Posterior cingulate gyrus (tissue), 11 donors: ENCODE results near the gene CENPP.

Experiments used
- DNase-seq, 10 donors: peaks; one replicate each; pipeline versions ENCODE4 v3.0.0 to v3.0.0-alpha.2; 2020 to 2021; ENCODE audit warnings: mixed read lengths in 3 of 10
- intact Hi-C: fragments of 100-400 bp; cut with DNase I; formaldehyde crosslinking; loops from one replicate; pipeline ENCODE4 v1.15.1; 2023

Gene CENPP

GRCh38 chr9:92463984-92464383, 138.2 kb downstream of the CENPP start:
- intact Hi-C loops = no loop called here
- DNase-seq = no peak

- DNase-seq = no peak
- intact Hi-C loops = no loop called here
Measured at GRCh38 chr9:92467041-92467440, 141.3 kb downstream of the CENPP start.

GRCh38 chr9:92467511-92467910, 141.8 kb downstream of the CENPP start:
- no peak for DNase-seq

GRCh38 chr9:92468206-92468605, 142.5 kb downstream of the CENPP start:
- peak in 1 of 10 donors; percentile 16 for DNase-seq
- intact Hi-C loops = no loop called here

More at GRCh38 chr9:92467511-92467910, 141.8 kb downstream of the CENPP start:
- intact Hi-C loops = no loop called here

GRCh38 chr9:92474587-92474986, 148.8 kb downstream of the CENPP start:
- DNase-seq = no peak

GRCh38 chr9:92476962-92477361, 151.2 kb downstream of the CENPP start:
- intact Hi-C loops = no loop called here
- no peak for DNase-seq

More at GRCh38 chr9:92474587-92474986, 148.8 kb downstream of the CENPP start:
- intact Hi-C loops = no loop called here

GRCh38 chr9:92478783-92479182, 153.0 kb downstream of the CENPP start:
- no peak for DNase-seq
- intact Hi-C loops = no loop called here

- DNase-seq = no peak
- intact Hi-C loops = no loop called here
Measured at GRCh38 chr9:92479346-92479745, 153.6 kb downstream of the CENPP start.

GRCh38 chr9:92480291-92480771, 154.6 kb downstream of the CENPP start:
- intact Hi-C loops = no loop called here
- peak in 1 of 10 donors; percentile 24 for DNase-seq

GRCh38 chr9:92480986-92481633, 155.4 kb downstream of the CENPP start:
- peak in 1 of 10 donors; percentile 17 for DNase-seq
- intact Hi-C loops = no loop called here

- DNase-seq = no peak
- intact Hi-C loops = no loop called here
Measured at GRCh38 chr9:92482329-92482728, 156.6 kb downstream of the CENPP start, which contains the start of gene ASPN. ASPN (minus strand) TSS chr9:92482506.

- intact Hi-C loops = no loop called here
- DNase-seq = no peak
Measured at GRCh38 chr9:92482805-92483204, 157.1 kb downstream of the CENPP start.

GRCh38 chr9:92483627-92484545, 158.1 kb downstream of the CENPP start:
- intact Hi-C loops = no loop called here

GRCh38 chr9:92484563-92484962, 158.8 kb downstream of the CENPP start:
- intact Hi-C loops = no loop called here
- DNase-seq = no peak

More at GRCh38 chr9:92483627-92484545, 158.1 kb downstream of the CENPP start:
- DNase-seq = no peak

- intact Hi-C loops = no loop called here
- no peak for DNase-seq
Measured at GRCh38 chr9:92486371-92486770, 160.6 kb downstream of the CENPP start.

- DNase-seq = peak in 1 of 10 donors; percentile 17
- intact Hi-C loops = no loop called here
Measured at GRCh38 chr9:92488681-92489550, 163.2 kb downstream of the CENPP start.

GRCh38 chr9:92492781-92493401, 167.1 kb downstream of the CENPP start:
- DNase-seq = no peak
- intact Hi-C loops = no loop called here

- intact Hi-C loops = no loop called here
- peak in 1 of 10 donors; percentile 59 for DNase-seq
Measured at GRCh38 chr9:92493749-92494387, 168.1 kb downstream of the CENPP start.

- DNase-seq = no peak
- intact Hi-C loops = no loop called here
Measured at GRCh38 chr9:92494856-92495255, 169.1 kb downstream of the CENPP start.
